Ammon's horn (tissue), 1 donor: ENCODE measurements around the gene PRSS56.

Experiments
- DNase-seq: peaks from one replicate; pipeline ENCODE4 v3.0.0-alpha.2; 2016; ENCODE audit warnings: low spot score

The PRSS56 gene

DNA sequence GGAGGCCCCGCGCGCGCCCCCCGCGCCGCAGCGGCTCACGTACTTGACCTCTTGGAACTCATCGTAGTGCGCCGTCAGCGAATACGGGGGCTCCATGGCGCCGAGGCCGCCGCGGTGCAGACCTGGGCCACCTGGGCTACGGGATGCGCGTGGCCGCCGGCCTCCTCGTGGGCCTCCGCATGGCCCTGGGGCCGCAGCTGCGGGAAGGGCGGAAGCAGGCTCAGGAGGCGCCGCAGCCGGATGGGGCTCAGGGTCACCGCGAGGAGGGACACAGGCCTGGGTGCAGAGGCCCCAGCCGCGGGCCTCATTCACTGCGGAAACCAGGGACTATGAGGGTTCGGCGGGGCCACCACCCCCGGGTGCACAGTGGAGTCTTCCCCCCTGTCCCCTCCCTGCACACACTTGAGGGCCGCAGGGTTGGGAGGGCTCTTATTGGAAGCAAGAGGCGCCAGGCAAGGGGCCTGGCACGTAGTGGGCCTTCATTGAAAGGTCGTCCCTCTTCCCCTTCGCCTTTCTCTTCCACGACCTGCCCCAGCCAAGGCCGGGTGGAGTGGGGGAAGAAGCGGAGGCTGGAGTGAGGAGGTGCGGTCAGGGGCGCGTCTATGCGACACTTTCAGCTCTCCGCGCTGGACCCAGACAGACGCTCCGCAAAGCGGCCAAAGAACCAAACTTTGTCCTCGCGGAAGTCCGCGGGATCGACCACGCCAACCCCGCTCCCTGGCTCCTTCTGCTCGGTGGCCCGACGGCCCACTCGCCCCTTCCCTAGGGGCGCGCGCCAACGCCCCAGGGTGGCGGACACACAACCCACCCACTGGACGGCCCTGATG is 33.4 kb upstream of the PRSS56 start:
- DNase-seq, result no peak

DNA sequence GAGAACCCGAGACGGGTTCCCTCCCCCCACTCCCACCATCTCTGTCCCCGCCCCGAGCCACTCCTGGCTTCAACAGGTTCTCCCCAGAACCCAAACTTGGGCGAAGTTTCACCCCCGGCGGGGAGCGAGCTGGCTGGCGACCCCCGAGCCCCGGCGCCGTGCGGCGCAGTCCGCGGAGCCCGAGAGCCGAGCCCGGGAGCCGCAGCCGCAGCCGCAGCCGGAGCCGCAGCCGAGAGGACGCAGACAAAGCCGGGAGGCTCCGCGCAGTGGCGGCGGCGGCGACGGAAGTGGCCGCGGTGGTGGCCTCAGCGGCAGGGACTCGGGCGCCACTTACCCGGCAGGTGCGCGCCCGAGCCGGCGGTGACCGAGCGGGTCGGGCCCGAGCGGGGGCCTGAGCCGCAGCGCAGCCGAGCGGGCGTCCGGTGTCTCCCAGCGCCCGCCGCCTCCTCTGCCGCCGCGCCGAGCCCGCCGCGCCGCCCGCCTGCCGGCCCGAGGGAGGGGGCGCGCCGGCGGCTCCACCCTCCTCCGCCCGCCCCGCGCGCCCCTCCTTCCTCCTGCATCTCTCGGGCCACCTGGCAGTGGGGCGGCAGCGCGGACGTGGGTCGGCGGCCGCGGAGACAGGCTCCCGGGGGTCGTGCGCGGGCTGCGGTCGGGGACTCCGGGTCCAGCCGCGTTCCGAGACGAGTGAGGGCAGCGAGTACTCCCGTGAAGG is 32.6 kb upstream of the PRSS56 start, which contains the start of gene ECEL1:
TSS of gene ECEL1 (minus strand) at position 450 of the 712 bp plus-strand sequence. CDS start 1,181 bp downstream, outside the sequence.
- no peak for DNase-seq

DNA sequence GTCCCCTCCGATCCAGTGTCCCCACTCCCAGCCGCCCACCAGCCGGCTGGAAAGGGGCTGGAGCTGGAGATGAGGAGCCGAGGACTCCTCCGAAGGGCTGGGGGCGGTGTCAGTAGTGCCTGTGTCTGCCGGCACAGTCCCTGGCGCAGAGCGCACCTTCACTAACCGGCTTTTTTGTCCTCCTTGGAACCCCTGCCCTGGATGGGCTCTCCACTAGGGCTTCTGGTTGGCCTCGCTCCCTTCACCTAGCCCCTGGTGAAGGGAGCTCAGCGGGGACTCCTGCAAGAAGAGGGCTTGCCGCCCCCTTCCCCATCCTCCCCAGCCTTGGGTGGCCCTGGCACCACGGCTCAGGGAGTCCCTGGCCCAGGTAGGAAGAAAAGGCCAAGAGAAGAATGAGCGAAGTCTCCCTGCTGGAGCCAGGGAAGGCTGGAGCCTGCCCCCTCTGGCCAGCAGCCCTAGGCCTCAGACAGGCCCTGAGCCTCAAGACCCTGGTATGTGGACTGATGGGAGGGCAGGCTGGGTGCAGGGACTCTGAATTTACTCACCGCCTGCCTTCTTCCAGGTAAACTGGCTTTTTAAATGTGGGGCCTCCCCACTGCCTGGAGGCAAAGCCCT is 32.0 kb upstream of the PRSS56 start:
- no peak for DNase-seq

DNA sequence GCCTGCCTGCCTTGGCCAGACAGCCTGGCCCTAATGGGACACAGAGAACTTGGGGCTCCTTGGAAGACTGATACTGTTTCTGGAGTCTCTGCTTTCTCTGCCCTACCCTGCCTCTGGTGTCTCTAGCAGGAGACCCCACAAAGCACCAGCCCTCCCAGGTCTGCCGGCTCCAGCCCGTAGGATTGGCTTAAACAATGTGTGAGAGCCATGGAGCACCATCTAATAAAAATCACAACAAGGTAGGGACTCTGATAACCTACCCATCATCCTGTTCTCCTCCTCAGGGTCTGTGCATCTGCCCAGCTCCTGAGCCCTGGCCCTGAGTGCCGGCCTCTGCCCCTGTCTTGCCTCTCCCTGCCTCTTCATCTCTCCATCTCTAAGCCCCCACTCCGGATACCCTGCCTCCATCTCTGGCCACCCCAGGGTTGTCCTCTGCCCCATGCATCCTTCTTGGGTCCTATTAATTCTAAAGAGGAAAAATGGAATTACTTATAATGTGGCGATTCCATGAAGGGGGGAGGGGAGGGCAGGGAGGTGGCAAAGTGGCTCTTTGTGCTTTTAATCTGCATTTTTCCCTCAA is 31.4 kb upstream of the PRSS56 start:
- no peak for DNase-seq

DNA sequence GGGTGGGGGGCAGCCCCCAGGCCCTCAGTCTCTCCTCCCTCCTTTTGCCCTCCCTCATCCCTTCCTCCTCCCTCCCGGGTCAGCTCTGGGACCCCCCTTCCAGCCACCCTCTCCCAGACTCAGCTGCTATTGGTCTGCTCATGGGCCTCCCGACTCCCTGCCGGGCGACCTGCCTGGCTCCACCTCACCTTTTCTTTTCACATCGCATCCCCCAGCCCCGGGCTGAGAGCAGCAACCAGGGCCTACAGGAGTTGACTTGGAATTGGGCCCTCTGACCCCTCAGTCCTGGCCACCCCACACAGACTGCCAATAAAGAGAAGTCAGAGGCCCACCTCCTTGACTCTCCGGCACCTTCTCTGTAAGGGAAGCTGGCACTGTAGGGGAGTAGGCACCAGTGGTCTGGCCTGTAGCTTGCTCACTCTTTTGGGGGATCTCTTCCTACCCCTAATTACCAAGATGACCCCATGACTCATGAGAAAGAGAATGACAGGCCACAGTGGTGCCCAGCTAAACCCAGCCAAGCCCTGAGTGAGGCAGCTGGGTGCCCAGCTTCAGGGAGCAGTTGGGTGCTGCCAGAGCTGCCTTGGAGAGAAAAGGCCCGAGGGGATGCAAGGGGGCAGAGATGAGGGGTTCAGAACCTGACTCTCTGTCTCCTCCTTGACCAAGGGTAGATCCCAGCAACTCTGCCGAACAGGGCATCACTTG is 30.5 kb upstream of the PRSS56 start:
- DNase-seq, result no peak

DNA sequence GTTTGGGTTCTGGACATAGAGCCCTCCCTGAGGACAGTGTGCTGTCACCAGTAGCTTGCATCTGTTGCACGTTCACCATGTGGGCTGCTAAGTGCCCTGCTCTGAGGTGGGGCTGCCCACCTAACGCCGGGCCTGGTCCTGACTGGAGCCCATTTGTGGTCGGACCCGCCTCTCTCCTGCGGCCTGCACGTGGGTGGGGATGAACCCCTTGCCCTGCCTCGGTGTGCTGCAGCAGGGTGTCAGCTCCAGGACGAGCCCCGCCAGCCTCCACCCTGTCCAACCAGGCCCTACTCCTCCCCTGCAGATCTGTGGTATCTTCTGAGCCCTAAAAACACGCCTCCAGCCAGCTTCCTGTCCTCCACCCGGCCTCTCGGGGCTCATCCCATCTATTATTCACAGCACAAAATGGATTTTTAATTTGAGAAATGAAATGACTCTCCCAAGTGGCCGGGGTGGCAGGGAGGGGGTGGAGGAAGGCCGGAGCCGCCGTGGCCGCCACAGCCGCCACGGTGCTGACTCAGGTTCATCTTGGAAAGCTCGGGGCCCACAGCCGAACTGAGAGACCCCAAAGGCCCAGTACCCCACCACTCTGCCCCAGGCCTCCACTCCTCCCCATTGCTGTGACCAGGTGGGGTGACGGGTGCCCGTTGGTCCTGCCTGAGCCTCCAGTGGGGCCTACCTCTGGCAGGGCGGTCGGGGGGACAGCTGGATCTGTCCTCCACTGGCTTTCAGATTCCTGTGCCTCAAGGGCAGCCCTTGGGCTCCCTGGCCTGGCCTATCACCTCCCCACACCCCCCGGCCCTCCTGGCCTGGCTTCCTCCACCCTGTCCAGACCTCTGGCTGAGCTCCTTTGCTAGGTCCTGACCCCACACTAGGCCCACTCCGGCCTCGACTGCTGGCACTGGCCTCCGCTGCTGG is 29.7 kb upstream of the PRSS56 start:
- DNase-seq, result no peak

DNA sequence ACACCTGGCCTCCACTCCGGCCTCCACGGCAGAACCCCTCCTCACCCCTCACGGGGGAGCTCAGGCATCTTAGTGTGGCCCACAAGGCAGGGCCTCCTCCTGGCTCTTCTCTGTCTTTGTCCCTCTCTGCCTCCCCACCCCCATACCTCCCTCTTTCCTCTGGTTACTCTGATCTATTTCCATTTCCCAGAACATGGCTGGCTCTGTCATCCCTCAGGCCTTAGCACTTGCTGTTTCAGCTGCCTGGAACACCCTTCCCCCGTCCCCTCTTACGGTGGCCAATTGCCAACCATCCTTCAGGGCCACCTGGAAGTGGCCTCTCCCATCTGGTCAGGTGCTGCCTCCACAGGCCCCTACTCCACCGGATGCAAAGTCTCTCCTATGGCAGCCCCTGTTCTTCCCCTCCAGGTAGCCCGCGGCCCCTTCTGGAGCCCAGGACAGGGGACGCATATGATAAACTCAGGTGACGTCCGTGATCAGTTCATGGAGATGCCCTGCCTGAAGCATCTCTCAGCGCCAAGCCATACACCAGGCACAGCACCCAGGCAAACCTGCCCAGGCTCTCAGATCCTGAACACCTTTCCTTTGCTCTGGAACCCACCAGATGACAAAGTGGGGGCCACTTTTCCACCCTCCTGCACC is 28.9 kb upstream of the PRSS56 start:
- no peak for DNase-seq

DNA sequence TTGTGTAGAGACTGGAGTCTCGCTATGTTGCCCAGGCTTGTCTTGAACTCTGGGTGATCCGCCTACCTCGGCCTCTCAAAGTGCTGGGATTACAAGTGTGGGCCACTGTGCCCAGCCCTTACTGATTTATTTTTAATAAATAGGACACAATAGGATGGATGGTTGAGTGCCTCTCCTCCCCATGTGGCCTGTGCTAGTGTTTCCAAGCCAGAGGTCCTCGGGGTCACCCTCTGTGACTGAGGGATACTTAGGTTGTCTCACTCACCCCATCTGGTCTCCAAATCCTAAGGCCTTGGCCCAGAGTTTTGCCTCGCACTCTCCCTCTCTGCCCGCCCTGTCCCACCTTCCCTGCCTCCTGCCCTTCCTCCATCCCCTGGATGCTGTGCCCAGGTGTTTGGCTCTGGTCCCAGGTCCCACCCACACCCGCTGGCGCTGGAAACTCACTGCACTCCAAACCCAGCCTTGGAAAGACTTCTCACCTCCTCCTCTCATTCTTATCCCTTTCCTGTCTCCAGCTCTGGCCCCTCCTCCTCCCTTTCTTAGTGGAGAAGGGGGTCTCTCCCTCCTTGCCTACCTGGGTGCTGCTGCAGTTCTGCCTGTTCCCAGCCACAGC is 27.8 kb upstream of the PRSS56 start:
- DNase-seq, result no peak

DNA sequence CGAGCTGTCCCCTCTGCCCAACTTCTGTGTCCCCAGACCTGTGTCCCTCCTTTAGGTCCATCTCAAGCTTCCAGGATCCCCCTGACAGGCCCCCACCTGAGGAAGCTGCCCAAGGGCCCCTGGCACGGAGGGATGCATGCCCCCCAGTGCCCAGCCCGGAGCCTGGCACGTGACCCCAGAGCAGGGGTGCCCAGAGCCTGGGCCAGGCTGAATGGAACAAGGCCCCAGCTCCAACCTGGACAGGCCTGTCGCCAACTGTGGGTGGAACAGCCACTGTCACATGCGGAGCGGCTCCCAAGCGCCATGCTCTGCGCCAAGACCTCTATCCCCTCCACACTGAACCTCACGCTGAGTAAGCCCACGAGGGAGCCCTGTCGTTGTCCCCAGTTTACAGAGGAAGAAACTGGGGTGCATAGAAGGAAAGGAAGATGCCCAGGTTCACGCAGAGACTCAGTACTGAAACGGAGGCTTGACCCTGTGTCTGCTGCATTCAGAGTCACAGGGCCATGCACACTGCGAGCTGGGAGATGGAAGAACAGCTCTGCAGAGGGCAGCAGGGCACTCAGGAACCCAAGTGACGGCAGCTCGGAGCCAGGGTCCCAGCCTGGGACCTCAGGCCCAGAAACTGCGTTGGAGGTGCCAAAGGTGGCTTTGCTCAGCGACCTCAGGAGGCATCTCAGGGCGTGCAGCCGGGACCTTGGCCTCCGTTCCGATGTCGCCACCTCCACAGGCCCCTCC is 27.1 kb upstream of the PRSS56 start:
- no peak for DNase-seq

DNA sequence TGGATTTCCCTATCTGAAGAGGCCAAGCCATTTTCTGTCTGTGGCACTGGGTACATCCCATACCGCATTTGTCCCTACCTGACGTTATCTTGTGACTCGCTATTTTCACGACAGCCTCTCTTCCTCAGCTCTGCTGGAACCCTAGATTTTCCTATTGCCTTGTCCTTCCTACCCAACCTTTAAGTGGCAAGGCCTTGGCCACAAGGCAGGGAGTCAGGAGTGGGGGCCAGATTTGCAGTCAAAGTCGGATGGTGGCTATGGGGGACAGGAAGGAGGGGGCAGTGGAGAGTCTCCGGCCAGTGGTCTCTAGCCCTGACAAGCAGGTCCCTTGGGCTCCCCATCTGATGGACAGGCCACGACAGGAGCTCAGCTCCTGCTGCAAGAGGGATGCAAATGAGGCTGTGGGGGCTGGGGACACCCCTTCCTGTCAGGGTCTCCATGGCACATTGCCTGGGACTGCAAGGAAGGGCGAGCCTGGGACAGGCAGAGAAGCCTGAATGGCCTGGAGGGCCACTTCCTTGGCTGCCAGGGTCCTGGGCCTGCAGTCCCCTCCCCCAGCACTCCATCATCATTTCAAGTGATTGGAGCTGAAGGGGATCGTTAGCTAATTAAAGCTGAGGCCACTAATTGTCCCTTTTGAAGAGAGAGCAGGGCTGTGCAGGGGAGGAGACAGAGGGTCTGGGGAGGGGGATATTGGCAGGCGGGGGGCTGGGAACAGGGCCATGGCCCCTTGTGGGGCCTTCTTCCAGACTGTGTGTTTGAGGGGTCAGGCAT is 26.3 kb upstream of the PRSS56 start:
- DNase-seq, result no peak

DNA sequence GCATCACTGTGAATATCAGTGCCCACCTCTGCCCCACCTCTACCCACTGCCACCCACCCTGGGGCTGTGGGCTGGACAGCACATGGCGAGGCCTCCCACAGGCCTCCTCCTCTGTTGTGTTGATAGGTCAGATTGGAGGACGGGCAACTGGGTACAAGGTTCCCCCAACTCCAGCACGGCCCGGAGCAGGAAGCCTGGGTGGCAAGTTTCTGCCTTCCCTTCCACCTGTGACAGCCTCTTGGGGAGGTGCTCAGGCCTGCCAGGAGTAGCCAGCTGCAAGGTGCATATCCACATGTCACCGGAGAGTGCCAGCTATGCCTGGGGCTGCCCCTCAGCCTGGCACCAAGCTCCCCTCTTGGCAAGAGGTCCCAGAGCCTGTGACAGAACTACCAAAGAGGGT is 25.6 kb upstream of the PRSS56 start:
- DNase-seq, result no peak

DNA sequence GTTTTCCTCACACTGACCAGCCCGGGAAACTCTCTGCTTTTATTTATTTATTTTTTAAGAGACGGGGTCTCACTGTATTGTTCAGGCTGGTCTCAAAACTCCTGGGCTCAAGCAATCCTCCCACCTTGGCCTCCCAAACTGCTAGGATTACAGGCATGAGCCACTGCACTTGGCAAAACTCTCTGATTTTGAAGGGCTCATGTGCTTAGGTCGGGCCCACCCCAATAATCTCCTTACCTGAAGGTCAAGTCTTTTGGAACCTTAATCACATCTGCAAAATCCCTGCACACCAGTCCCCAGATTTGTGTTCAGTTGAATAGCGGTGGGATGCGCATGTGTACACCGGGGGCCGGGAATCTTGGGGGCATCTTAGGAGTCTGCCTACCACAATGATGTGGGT is 24.9 kb upstream of the PRSS56 start:
- DNase-seq, result no peak

DNA sequence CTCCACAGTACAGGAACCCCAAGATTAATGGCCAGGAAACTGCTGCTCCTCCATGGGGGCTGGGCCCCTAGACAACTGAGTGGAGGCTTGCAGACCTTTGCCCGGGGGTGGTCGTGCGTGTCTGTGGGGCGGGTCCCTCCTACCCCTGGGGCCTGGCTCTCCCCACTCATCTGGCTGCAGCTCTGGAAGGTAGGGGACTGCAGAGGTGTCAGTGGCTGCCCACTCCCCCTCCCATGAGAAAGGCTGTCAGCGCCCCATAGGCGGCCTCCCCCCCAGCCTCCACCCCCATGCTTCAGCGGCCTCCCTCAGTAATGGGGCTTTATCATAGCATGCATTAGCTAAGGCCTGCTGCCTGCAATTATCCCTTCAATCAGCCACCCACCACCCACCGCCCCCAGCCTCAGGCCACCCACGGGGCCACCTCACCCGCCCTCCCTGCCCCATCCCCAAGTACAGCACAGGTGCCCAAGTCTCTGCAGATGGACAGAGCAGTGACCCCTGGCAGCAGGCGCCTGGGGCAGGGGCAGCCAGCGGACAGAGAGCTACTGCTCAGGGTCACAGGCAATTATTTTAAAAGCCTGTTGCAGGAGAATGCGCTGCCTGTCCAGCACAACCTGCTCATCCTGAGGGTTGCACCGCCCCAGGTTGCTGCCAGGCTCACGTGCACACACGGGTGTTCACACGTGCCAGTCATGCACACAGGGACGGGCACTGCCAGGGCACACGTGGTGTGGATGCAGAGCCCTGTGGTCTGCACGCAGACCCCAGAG is 23.5 kb upstream of the PRSS56 start:
- no peak for DNase-seq

DNA sequence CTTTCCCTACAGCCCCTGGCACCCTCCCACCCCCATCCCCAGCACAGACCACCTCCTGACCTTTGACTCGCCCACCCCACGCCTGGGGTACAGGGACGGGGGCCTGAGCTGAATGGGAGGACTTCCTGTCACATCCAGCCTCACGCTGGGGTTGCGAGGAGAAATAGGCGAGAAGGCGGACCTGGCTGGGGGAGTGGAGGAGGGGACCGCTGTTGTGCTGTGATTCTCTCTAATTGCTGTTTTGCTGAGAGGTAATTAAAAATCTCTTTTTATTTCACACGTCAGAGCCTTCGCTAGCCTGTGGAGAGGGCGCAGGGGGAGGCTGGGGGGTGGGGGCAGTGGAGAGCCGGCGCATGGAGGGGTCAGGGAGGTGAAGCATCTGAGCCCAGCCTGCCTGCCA is 22.8 kb upstream of the PRSS56 start:
- DNase-seq, result no peak

DNA sequence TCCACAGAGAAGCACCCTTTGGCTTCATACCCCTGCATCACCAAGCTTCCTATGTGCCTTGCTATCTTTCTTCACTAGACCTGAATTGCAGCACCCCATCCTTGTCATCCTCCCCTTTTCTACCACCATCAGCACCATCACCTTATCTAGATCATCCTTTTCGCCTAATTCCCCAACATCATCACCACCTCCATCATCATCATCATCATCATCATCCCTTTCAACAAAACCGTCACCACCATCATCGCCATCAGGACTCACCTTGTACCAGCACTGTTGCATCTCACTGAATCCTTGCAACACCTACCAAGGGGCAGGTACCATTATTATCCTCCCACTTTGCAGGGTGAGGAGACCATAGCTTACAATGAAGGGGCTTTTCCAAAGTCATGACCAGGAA is 21.7 kb upstream of the PRSS56 start:
- no peak for DNase-seq

DNA sequence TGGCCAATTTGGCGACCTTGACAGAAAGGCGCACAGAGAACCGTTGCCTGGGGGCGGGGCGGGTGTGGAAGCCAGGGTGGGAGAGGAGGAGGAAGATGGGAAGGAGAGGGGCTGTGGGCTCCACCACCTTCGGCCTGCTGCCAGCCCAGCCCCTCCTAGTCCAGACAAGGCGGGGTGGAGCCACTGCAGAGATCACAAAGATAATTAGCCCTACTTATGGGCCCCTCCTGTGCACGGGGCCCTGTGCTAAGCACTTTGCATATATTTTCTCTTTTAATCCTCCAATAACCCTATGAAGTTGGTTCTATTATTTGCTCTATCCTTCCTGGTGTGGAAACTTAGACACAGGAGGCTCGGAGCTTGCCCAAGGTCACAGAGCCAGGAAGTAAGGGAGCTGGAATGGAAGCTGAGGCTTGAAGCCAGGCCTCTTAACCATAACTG is 18.8 kb upstream of the PRSS56 start:
- no peak for DNase-seq

DNA sequence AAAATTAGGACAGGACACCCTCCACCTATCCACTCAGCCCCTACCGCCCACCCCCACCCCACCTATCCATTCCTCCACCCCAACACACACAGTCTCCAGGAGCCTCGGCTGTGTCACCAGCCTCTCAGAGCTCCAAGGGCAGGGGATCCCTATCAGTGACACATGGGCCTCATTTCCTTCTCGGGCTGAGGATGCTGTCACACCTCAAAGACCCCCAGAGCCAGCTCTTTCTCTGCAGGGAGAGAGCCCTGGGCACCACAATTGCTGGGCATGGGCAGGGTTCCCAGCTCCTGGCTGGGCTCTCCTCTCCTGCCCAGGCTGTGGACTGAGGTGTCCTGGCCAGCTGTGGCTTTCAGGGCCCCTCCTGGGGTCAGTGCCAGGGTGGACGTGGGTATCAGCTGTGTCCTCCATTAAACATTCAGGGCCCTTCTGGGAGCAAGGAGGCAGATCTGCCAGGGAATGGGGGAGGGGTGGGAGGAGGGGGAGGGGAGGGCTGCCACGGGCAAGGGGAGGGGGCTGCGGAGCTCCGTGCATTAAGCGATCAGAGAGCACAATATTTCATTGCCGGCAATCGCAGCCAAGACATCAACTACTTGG is 18.3 kb upstream of the PRSS56 start:
- no peak for DNase-seq
